HK-2 (cell line): ENCODE results near the gene HPCAL1.

Experiments
- DNase-seq: peaks from one replicate; pipeline ENCODE4 v3.0.0-alpha.2; 2018; ENCODE audit not compliant: unreplicated experiment

The HPCAL1 gene

DNA sequence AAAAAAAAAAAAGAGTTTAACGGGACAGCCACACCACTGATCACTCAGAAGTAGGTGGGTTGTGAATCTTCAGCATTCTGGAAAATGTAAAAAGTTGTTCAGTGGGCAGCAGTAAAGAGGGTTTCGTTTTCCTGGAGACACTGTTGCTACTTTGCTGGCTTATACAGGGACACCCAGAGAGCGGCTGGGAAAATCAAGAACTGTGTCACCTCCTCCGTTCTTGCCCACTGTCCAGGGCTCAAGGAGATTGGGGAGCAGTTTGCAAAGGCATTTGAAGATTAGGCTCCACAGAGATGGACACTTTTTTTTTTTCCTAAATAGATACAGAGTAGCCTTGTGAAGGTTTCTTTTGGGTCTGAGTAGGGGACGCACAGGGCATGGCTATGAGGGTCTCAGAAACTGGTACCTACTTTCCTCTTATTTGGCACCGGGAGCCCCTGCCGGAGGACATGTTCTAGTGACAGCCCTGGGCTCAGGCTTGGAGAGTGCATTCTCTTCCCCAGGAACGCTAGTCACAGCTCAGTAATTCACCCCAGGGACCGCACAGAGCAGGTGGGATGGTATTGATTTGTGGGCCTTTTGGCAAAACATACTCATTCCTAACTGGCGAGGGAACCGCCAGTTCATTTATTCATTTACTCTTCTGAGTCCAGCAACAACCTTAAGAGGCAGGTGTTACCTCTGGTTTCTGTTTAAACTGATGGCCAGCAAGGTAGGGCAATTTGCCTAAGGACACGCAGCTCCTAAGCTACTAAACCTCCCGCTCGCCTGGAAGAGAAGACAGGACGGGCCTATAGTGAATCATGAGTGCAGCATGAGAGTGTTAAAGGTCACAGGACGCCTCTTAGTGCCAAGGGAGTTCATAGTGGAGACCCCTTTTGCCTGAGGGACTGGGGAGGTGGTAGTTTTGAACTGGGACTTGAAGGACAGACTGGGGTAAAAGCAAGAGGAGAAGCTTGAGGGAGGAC lies 53.1 kb downstream of the HPCAL1 start:
- no peak for DNase-seq

GRCh38 chr2:10356439-10356811 lies 53.7 kb downstream of the HPCAL1 start:
- no peak for DNase-seq

GRCh38 chr2:10357193-10358169 lies 54.8 kb downstream of the HPCAL1 start:
- no peak for DNase-seq

DNA sequence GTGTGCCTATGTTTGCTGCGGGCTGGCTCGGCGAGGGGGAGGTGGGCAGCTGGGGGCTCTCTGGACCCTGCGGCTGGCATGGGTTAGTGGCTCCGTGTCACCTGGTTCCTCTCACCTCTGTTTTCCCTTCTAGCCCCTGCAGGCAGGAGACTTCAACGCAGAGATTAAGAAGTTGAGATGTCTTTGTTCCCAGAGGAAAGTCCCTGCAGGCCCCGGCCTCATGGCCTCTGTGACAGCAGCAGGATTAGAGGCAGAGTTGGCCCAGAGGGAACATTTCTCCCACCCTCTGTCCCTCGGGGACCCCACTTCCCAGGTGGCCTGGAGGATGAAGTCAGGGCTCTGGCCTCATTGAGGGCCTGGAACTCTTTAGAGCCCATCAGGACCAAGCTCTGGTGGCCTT lies 56.5 kb downstream of the HPCAL1 start:
- no peak for DNase-seq

DNA sequence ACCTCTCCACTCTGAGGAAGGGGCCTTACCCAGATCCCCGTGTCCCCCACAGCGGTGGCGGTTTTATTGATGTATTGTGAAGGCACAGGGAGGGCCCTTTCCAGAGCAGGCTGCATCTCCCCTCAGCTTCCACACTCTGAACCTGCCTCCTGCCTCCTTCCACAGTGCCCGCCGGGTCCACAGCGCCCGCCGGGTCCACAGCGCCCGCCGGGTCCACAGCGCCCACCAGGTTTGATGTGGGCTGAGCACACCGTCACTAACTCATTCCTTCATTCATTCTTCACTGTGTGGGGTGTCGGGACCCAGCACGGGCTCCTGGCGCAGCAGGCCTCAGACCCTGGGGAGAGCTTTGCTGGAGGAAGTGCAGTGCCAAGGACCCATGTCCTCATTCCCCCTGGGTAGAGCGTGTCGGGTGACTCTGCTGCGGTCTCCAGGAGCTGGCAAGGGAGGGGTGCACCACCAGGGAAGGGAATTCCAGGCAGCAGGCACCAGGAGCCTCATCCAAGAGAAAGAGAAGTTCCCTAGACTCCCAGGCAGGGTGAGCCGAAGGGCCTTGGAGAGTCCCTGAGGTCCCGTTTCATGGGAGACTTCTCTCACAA lies 57.1 kb downstream of the HPCAL1 start:
- DNase-seq: no peak

DNA sequence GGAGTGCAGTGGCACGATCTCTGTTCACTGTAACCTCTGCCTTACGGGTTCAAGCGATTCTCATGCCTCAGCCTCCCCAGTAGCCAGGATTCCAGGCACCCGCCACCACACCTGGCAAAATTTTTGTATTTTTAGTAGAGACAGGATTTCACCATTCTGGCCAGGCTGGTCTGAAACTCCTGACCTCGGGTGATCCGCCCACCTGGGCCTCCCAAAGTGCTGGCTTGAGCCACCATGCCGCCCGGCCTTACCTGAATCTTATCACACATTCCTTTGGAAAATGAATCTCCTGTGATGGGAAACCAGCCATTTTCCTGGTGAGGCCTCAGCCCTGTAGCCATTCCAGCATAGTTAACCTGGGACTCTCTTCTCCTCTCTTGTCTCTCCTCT lies 57.8 kb downstream of the HPCAL1 start:
- no peak for DNase-seq

DNA sequence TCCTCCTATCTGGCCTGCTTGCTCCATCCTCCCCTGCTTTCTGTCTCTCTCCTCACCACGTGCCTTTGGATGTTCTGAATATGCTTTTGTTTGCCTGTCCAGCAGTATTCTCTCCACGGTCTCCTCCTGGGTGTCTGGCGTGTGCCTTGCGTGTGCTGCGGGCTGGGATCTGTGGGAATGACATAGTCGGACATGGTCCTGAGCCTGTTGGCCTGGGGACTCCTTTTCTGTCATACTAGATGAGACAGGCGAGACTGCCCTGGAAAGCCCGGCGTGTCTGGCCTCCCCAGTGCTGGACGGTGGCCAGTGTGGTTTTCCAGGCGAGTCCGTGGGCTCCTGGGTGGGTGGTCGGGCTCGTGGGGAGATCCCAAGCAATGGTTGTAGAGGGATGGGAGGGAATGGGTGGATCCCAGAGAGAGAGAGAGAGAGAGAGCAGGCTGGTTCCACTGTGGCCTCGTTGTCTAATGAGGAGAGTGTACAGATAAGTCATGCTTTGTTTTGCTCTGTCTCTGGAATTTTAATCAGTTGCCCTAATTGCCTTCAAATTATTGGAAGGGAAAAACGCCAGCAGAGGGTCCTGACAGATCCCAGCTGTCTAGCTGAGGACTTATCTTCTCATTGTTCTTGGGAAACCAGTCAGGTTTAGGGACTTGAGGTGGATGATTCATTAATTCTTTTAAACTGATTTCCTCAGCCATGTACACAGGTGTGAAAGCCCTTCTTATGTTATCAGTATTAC lies 58.3 kb downstream of the HPCAL1 start:
- no peak for DNase-seq

DNA sequence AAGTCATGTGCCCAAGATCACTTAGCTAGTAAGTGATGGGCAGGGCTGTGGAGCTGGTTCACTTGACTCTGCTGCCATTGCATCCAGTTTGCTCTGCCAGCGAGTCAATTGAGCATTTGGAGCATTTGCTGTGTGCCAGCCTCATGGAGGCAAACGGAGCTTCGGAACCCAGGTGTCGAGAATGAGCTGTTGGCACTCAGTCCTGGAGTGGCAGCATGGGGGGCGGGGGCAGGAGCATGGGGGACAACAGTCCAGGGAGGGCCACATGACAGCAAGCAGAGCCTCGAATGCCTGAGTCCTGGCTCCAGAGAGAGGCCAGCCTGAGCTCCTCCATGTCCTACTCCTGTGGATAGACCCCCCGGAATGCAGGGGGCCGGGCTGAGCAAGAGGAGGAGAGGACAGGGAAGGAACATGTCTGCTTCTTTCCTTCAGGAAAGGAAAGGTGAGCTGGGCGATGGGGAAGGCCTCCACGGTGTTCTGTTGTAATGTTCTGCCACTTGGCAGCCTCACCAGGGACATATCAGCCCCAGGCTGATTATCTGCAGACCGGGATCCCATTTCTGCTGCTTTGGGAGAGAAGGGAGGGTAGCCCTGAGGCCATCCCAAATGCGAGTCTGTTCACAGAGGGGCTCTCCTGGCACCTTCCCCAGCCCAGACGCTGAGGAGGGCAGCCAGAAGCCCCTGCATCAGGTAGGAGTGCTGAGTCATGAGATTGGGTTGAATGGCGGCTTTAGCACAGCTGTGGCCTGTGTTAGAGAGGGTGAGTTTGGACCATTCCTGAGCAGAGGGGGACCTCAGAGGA lies 59.6 kb downstream of the HPCAL1 start:
- DNase-seq: no peak

- no peak for DNase-seq
Observed at GRCh38 chr2:10362898-10363454, 60.3 kb downstream of the HPCAL1 start.

GRCh38 chr2:10363861-10364610 lies 61.3 kb downstream of the HPCAL1 start:
- no peak for DNase-seq

DNA sequence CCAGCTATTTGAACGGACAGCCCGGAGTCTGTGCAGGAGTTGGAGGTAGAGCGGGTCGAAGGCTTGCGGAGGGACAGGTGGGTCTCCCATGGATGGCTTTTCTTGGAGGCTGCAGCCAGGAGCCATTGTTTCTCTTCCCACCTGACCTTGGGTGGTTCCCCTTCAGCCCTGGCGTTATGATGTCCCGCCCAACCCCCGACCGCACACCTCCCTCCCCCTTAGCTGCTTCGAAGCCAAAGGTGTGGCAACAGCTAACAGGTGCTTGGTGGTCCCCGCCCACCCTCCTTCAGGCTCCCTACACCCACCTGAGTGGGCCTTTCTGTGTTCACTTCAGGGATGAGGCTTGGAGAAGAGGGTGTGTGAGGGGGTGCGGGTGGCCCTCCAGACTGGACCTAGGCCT lies 62.7 kb downstream of the HPCAL1 start:
- DNase-seq: no peak

DNA sequence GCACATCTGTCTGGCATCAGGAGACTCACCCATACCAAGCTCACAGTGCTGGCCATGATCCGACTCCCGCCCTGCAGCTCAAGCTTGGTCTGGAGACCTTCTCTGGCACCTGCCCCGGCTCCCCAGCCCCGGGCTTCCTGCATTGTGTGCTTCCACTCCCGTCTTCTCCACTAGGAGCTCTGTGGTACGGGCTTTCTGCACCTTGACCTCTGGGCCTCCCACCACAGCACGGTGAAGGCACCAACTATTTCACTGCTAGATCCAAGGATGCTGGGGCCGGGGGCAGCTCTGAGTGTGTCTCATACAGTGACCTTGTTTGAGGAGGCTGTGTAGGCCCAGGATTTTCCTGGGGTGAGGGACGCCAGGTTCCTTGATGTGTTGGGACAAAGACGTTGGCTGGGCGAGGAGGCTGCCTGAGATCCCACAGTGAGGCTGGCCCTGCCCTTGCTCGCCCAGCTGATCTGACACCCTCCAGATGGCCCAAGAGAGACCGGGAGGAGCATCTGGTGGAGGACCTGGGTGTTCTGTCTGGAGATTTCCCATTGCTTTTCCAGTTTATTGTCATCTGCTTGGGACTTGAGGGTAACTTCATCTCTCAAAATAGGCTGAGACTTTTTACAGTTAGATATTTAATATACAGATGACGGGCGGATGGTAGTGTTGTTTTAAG lies 64.0 kb downstream of the HPCAL1 start:
- no peak for DNase-seq

DNA sequence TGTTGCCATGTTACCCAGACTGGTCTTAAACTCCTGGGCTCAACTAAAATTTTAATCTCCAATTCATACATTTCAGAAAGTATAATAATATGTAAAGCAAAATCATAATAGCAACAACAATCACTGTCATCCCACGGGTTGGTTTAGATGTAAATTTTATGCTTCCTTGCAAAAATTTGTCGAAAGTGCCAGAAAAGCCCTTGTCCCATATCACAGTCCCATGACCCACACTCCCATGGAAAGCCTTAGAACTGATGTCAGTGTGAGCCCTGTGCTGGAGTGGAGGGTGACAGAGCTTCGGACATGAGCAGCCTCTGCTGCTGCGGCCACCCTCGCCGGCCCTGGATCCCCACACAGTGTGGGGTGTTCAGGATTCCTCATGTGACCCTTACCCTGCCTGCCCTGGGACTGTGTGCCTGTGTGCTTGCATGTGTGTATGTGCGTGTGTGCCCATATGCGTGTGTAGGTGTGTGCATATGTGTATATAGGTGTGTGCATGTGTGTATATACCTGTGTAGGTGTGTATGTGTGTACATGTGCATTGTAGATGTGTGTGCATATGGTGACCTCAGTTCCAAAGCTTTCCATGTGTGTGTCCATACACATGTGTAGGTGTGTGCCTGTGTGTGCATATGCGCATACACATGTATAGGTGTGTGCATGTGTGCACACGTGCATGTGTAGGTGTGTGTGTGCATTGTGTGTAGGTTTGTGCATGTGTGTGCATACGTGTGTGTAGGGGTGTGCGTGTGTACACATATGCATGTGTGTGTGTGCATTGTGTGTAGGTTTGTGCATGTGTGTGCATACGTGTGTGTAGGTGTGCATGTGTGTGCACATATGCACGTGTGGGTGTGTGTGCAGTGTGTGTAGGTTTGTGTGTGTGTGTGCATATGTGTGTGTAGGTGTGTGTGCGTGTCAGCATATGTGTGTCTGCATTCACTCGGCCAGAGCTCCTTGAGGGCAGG lies 65.1 kb downstream of the HPCAL1 start:
- no peak for DNase-seq

GRCh38 chr2:10368491-10369231 lies 66.0 kb downstream of the HPCAL1 start:
- DNase-seq: no peak

GRCh38 chr2:10369269-10370255 lies 66.9 kb downstream of the HPCAL1 start:
- no peak for DNase-seq

DNA sequence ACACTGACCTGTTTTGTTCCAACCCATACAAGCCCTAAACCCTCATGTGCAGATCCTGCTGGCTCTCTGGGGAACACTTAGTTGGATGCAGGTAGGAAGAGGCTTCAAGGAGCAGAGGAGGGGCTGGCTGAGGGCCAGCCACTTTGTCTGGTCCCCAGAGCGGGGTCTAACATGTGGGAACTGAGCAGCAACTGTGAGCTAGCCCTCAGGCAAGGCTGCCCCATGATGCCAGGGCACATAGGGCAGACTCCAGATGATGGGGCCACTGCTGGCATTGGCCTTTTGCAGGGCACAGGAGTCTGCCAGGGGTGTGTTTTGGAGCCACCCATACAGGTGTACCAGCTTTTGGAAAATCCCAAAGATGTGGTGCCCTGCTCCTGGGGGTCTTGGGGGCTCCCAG lies 67.7 kb downstream of the HPCAL1 start:
- no peak for DNase-seq
